AG04450 (cell line): Measurements from ENCODE around the gene RAC2. TPM values are rescaled to one million over a fixed set of nuclear protein-coding genes. Genes with fewer than 3 reads are reported as not detected.

Source experiments
- CTCF ChIA-PET: fragments of 300-600, 350-600 bp; formaldehyde crosslinking; extraction: SDS; loops from one replicate; lab custom pipeline; 2022; ENCODE audit warnings: antibody characterized with exemption, inconsistent platforms; lab: Charles Lee
- POLR2A ChIA-PET: fragments of 350-600 bp; formaldehyde crosslinking; extraction: SDS; loops from one replicate; lab custom pipeline; 2021; ENCODE audit warnings: antibody characterized with exemption, inconsistent platforms; lab: Yijun Ruan, JAX
- DNase-seq: peaks from one replicate; pipeline ENCODE4 v3.0.0-alpha.2; 2011; ENCODE audit warnings: low read depth, low spot score
- H3K27ac ChIP-seq: one replicate; pipeline ENCODE4 v1.5.1; 2012; ENCODE audit warnings: low read depth, low read length, control low read depth
- H3K27me3 ChIP-seq: one replicate; pipeline ENCODE4 v1.6.0; 2012; ENCODE audit warnings: low read length; ENCODE audit not compliant: control insufficient read depth, insufficient read depth
- H3K4me3 ChIP-seq: 2 replicates; pipeline ENCODE4 v1.5.1; 2011; ENCODE audit warnings: mild to moderate bottlenecking, low read depth, low read length, control low read depth
- H3K9me3 ChIP-seq: 2 replicates; pipeline ENCODE4 v1.5.1; 2012; ENCODE audit warnings: low read length; ENCODE audit not compliant: control insufficient read depth, insufficient read depth
- polyA plus RNA-seq: library from polyadenylated mRNA; depleted of rRNA; stranded (reverse); fragments of >200 nt; gene quantifications from 2 replicates; pipeline ENCODE4 v1.2.3, GENCODE V29; 2011
- TF ChIP-seq, protein P1 (sequence below): IDR thresholded peaks from 2 replicates; pipeline ENCODE4 v1.5.1; 2011; ENCODE audit warnings: low read depth, low read length, control low read depth, inconsistent platforms

Gene RAC2
- polyA plus RNA-seq, 1 experiment = 25.0 TPM

DNA sequence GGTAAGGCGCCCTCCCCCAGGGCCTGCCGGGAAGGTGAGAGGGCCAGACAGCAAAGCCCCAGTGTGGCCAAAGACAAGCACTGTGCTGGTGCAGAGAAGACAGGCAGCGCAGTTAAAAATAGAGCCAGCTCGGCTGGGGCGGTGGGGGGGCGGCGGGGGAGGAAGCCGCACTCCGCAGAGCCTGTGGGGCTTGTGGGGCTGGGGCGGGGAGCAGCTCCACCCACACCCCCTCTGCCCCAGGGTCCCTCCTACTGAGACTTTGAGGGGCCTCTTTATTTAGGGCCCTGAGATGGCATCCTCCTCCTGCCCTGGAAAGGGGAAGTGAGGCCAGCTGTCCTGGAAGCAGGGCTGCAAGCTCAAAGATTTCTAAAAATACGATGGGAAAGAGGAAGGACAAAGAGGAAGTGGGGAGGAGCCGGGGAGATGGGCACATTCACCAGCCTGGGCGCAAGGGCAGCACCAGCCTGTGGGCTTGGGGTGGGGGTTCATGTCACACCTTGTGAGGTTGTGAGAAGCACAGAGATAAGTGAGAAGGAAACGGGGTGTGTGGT, 40.8 kb upstream of the RAC2 start:
- ChIA-PET CTCF (interaction anchor here (0.6 to 0.7 kb wide), 2 partner anchors 26 to 59 kb away, joined by 3 read pairs; no protein-coding TSS in a partner anchor), POLR2A (no interaction called here)
- TF ChIP-seq, protein P1, sequence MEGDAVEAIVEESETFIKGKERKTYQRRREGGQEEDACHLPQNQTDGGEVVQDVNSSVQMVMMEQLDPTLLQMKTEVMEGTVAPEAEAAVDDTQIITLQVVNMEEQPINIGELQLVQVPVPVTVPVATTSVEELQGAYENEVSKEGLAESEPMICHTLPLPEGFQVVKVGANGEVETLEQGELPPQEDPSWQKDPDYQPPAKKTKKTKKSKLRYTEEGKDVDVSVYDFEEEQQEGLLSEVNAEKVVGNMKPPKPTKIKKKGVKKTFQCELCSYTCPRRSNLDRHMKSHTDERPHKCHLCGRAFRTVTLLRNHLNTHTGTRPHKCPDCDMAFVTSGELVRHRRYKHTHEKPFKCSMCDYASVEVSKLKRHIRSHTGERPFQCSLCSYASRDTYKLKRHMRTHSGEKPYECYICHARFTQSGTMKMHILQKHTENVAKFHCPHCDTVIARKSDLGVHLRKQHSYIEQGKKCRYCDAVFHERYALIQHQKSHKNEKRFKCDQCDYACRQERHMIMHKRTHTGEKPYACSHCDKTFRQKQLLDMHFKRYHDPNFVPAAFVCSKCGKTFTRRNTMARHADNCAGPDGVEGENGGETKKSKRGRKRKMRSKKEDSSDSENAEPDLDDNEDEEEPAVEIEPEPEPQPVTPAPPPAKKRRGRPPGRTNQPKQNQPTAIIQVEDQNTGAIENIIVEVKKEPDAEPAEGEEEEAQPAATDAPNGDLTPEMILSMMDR = no peak
- Histone ChIP-seq H3K27me3 (peaks cover 10% of the 10 kb centered on the region), H3K4me3 (no peak overlapping the region), H3K9me3 (peaks cover 4% of the 10 kb centered on the region), H3K27ac (no peak overlapping the region)
- no peak for DNase-seq

DNA sequence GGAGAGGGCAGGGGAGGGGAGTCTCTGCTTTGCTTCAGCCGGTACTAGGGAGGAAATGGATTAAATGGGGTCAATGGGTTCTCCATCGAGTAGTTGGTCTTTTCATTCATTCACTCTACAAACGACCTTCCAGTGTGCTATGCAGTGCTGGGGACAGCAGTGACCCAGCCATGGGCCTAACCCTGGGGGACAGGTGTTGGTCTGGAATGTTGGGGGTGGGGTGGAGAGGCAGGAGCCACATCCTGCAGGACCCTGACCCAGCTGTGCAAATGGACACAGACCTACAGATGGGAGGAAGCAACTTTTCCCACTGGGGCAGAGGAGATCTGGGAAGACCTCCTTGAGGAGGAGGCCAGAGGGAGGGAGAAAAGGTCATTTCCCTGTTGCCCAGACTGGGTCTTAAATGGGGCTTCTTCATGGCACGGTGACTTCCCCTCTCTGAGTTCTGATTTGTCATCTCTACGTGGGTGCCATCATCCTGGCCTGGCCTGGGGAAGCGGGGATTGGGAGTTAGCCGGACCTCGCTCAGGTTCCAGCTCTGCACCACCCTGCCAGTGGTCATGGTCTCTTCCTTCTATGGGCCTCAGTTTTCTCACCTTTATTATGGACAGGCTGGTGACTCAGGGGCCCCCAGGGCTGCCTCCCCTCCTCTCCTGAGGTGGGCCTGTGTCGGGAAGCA, 40.2 kb upstream of the RAC2 start:
- no peak for DNase-seq
- ChIA-PET CTCF (interaction anchor here (1.0 to 1.2 kb wide), 2 partner anchors 12 to 30 kb away, joined by 3 to 4 read pairs; no protein-coding TSS in a partner anchor), POLR2A (no interaction called here)
- TF ChIP-seq, protein P1 = no peak
- Histone ChIP-seq H3K4me3 (no peak overlapping the region), H3K9me3 (peaks cover 4% of the 10 kb centered on the region), H3K27ac (no peak overlapping the region), H3K27me3 (peaks cover 10% of the 10 kb centered on the region)

DNA sequence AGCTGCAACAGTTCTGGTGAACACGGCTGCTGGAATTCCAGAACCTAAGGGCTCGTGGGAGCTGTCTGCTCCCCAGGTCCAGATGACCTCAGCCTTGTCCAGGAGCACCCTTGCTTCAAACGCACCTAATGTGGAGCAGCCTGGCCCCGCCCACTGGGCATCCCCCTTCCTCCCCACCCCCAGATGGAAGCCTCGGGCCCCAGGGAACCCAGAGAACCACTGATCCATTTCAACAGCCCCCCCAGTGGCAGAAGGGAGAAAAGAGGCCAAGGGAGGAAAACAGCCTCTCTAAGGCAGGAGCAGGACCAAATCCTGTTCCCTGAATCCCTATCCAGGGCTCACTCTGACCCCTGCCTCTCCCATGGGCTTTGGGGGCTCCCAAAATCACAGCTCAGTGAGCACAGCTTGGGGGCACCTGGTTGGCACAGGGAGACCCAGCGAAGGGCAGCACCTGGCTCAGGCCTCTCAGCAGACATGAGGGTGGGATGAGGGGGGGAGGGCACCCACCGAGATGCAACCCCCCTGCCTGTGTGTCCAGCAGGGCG, 39.4 kb upstream of the RAC2 start:
- H3K27ac ChIP-seq = no peak overlapping the region
- CTCF ChIA-PET = interaction anchor here (0.6 to 1.2 kb wide), 5 partner anchors 11 to 241 kb away, joined by 3 to 4 read pairs (median 3); no protein-coding TSS in a partner anchor
- TF ChIP-seq, protein P1 = peak; percentile 50
- no peak for DNase-seq
- H3K27me3 ChIP-seq = peaks cover 7% of the 10 kb centered on the region
- POLR2A ChIA-PET = no interaction called here
- no peak overlapping the region for H3K4me3 ChIP-seq
- peaks cover 4% of the 10 kb centered on the region for H3K9me3 ChIP-seq

DNA sequence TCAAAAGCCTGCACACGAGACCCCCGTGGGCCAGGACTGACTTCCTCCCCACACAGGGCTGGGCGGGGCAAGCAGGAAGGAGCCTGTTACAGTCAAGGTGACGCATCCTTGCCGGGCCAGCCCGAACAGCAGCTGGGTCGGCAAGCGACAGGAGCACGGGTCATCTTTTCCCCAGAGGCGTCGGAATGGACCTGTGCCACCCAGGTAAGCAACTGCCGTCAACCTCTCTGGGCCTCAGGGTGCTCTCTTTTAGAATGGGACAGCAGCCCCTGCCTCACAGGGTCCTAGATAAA, 38.3 kb upstream of the RAC2 start, which contains the start of gene CYTH4:
TSS of gene CYTH4 (plus strand) at position 124 of the 293 bp plus-strand sequence. CDS start at position 186, 62 bp downstream.
- POLR2A ChIA-PET = no interaction called here
- H3K27ac ChIP-seq = no peak within 1 kb of the TSS
- no peak for DNase-seq
- H3K27me3 ChIP-seq = peaks cover 5% of the 10 kb centered on the region
- H3K4me3 ChIP-seq = no peak within 1 kb of the TSS
- peaks cover 4% of the 10 kb centered on the region for H3K9me3 ChIP-seq
- TF ChIP-seq, protein P1 = no peak
- CTCF ChIA-PET = no interaction called here
